K562 (cell line): ENCODE data around the gene EEFSEC. TPM values are rescaled to one million over a fixed set of nuclear protein-coding genes. Genes with fewer than 3 reads are reported as not detected.

ENCODE experiments used
- ATF1 ChIP-seq, 2 experiments: fragments of 450-650 bp in 1 of 2; IDR thresholded peaks; 2 replicates each; pipeline ENCODE4 v1.6.1; 2016; ENCODE audit warnings: missing compliant biosample characterization in 1 of 2, missing genetic modification characterization in 1 of 2
- GATA2 ChIP-seq: sonication (generic); formaldehyde crosslinking; IDR thresholded peaks from 2 replicates; pipeline ENCODE4 v1.4.0; 2020; ENCODE audit warnings: mild to moderate bottlenecking, missing genetic modification reagents
- HEY1 ChIP-seq: fragments of 250-450 bp; sonication (Bioruptor Pico); IDR thresholded peaks from 2 replicates; pipeline ENCODE4 v1.5.0; 2020; ENCODE audit warnings: mild to moderate bottlenecking, moderate library complexity, borderline replicate concordance
- MYC ChIP-seq, 2 experiments: fragments of 250-450 bp in 1 of 2; sonication (Bioruptor Pico) in 1 of 2; IDR thresholded peaks; 2 replicates each; pipeline versions ENCODE4 v1.5.1 to v1.6.1; 2012 to 2021; ENCODE audit warnings: low read depth in 2 of 2, borderline replicate concordance in 1 of 2, improper control_type of control experiment in 1 of 2, low read length in 1 of 2, mild to moderate bottlenecking in 1 of 2, moderate library complexity in 1 of 2
- NFIC ChIP-seq: fragments of 450-650 bp; IDR thresholded peaks from 2 replicates; pipeline ENCODE4 v1.6.1; 2017; ENCODE audit warnings: mild to moderate bottlenecking, inconsistent platforms
- NFRKB ChIP-seq: fragments of 450-650 bp; IDR thresholded peaks from 2 replicates; pipeline ENCODE4 v1.6.1; 2016; ENCODE audit warnings: low read depth
- PHF20 ChIP-seq: fragments of 450-650 bp; IDR thresholded peaks from 2 replicates; pipeline ENCODE4 v1.6.1; 2018; ENCODE audit not compliant: partially characterized antibody
- POLR2H ChIP-seq: IDR thresholded peaks from 2 replicates; pipeline ENCODE4 v1.6.1; 2016; ENCODE audit warnings: missing genetic modification characterization, low read depth, mild to moderate bottlenecking, control low read depth, missing compliant biosample characterization, moderate library complexity
- RBM25 ChIP-seq: fragments of 200-400 bp; formaldehyde crosslinking; IDR thresholded peaks from 2 replicates; pipeline ENCODE4 v1.6.1; 2018; ENCODE audit warnings: low read length, low read depth, moderate library complexity; ENCODE audit not compliant: severe bottlenecking
- SMAD2 ChIP-seq: fragments of 150-350 bp; IDR thresholded peaks from 2 replicates; pipeline ENCODE4 v1.6.1; 2014; ENCODE audit warnings: low read depth, mild to moderate bottlenecking, low read length
- SMAD4 ChIP-seq: fragments of 250-450 bp; sonication (Bioruptor Pico); conservative IDR thresholded peaks from 2 replicates; pipeline ENCODE4 v1.8.0; 2021; ENCODE audit warnings: inconsistent platforms, mild to moderate bottlenecking, moderate library complexity
- ZKSCAN1 ChIP-seq: fragments of 150-350 bp; IDR thresholded peaks from 2 replicates; pipeline ENCODE4 v1.6.1; 2016; ENCODE audit warnings: low read depth, low read length
- ZNF140 ChIP-seq: fragments of 250-450 bp; sonication (Bioruptor Pico); IDR thresholded peaks from 2 replicates; pipeline ENCODE4 v1.8.0; 2021; ENCODE audit warnings: moderate library complexity, mild to moderate bottlenecking, inconsistent platforms
- ZNF212 ChIP-seq: fragments of 450-650 bp; formaldehyde crosslinking; IDR thresholded peaks from 2 replicates; pipeline ENCODE4 v1.4.0; 2020; ENCODE audit warnings: mild to moderate bottlenecking
- ZNF274 ChIP-seq: IDR thresholded peaks from 2 replicates; pipeline ENCODE4 v1.6.1; 2011; ENCODE audit warnings: low read depth, mild to moderate bottlenecking, low read length, moderate library complexity, borderline replicate concordance
- ZNF551 ChIP-seq: fragments of 250-450 bp; sonication (Bioruptor Pico); IDR thresholded peaks from 2 replicates; pipeline ENCODE4 v1.5.0; 2021; ENCODE audit warnings: mild to moderate bottlenecking, moderate library complexity
- ZNF561 ChIP-seq: fragments of 450-650 bp; formaldehyde crosslinking; conservative IDR thresholded peaks from 2 replicates; pipeline ENCODE4 v1.4.0; 2020; ENCODE audit warnings: mild to moderate bottlenecking, moderate library complexity
- polyA plus RNA-seq, 8 experiments: library from polyadenylated mRNA; depleted of rRNA in 4 of 8; stranded (reverse) in 5 of 8; unstranded in 3 of 8; fragments of >200 nt; fragmentation: Nextera tagmentation in 2 of 8; fragmentation: Illumina TruSeq in 1 of 8; extraction: Ambion mirVana in 2 of 8; extraction: Trizol in 1 of 8; gene quantifications; 2 replicates each; pipeline versions ENCODE4 v1.2.1 to v1.2.3, GENCODE V29; 2011 to 2014; ENCODE audit warnings: inconsistent platforms in 1 of 8, missing spikeins in 1 of 8
- total RNA-seq, 7 experiments: library from RNA; depleted of rRNA in 6 of 7; stranded (reverse); fragments of >200 nt in 6 of 7; fragmentation: Illumina TruSeq in 2 of 7; extraction: Trizol in 2 of 7; gene quantifications; 2 replicates each; pipeline versions ENCODE4 v1.2.1 to v1.2.3, GENCODE V29; 2011 to 2021; ENCODE audit warnings: low replicate concordance in 1 of 7
- TF ChIP-seq, protein P1 (sequence below), 2 experiments: IDR thresholded peaks in 1 of 2; conservative IDR thresholded peaks in 1 of 2; 2 replicates each; pipeline ENCODE4 v1.6.1; 2016; ENCODE audit warnings: low read depth in 2 of 2, mild to moderate bottlenecking in 1 of 2, missing compliant biosample characterization in 1 of 2, missing genetic modification characterization in 1 of 2, moderate library complexity in 1 of 2
- TF ChIP-seq, protein P2 (sequence below): fragments of 200-800 bp; sonication (Bioruptor generic); IDR thresholded peaks from 2 replicates; pipeline ENCODE4 v1.6.1; 2017; ENCODE audit warnings: missing genetic modification characterization, missing compliant biosample characterization
- TF ChIP-seq, protein P3 (sequence below): fragments of 150-350 bp; conservative IDR thresholded peaks from 2 replicates; pipeline ENCODE4 v1.6.1; 2014; ENCODE audit warnings: low read length

Gene EEFSEC
- total and polyA plus RNA-seq, 9 of the 15 experiments (the other 6 are each of a cell fraction or from before 2014, with no cell fraction given): 0.35 to 11.8 (median 7.7) TPM

GRCh38 chr3:128153156-128154041 lies at the start of gene EEFSEC (continued):
- peak; percentile 83 for TF ChIP-seq MYC (IDR thresholded peaks at IDR 0.05; ENCODE audit: low read depth, low read length)
- TF ChIP-seq MYC (CRISPR knock-in tag; IDR thresholded peaks at IDR 0.05; ENCODE audit: borderline replicate concordance, low read depth): no peak
- no peak for TF ChIP-seq ZNF561 (CRISPR knock-in tag)
- TF ChIP-seq HEY1 (CRISPR knock-in tag): no peak
- peak; percentile 32 for TF ChIP-seq SMAD4 (CRISPR knock-in tag)
- TF ChIP-seq RBM25: no peak
- TF ChIP-seq ZNF140 (CRISPR knock-in tag): no peak
- no peak for TF ChIP-seq GATA2 (CRISPR knock-in tag)
- TF ChIP-seq, protein P1, sequence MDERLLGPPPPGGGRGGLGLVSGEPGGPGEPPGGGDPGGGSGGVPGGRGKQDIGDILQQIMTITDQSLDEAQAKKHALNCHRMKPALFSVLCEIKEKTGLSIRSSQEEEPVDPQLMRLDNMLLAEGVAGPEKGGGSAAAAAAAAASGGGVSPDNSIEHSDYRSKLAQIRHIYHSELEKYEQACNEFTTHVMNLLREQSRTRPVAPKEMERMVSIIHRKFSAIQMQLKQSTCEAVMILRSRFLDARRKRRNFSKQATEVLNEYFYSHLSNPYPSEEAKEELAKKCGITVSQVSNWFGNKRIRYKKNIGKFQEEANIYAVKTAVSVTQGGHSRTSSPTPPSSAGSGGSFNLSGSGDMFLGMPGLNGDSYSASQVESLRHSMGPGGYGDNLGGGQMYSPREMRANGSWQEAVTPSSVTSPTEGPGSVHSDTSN (CRISPR knock-in tag; IDR thresholded peaks at IDR 0.05; ENCODE audit: low read depth): no peak
- TF ChIP-seq, protein P1 (tag; conservative IDR thresholded peaks at IDR 0.05; ENCODE audit: low read depth): no peak
- no peak for TF ChIP-seq ZNF212
- TF ChIP-seq PHF20: peak; percentile 69
- TF ChIP-seq NFRKB: 0 out of 2 replicates have a peak, but pooled peaks have one; percentile 41
- TF ChIP-seq NFIC: peak; percentile 48; the same call in 1 of the 2 replicates
- no peak for TF ChIP-seq ZNF274
- no peak for TF ChIP-seq ZKSCAN1
- no peak for TF ChIP-seq ZNF551 (CRISPR knock-in tag)
- no peak for TF ChIP-seq ATF1 (CRISPR knock-in tag; IDR thresholded peaks at IDR 0.05)
- peak; percentile 46 for TF ChIP-seq ATF1 (tag; IDR thresholded peaks at IDR 0.05)
- peak; percentile 30; the same call in 1 of the 2 replicates for TF ChIP-seq POLR2H (tag)
- TF ChIP-seq SMAD2: no peak
- TF ChIP-seq, protein P2, sequence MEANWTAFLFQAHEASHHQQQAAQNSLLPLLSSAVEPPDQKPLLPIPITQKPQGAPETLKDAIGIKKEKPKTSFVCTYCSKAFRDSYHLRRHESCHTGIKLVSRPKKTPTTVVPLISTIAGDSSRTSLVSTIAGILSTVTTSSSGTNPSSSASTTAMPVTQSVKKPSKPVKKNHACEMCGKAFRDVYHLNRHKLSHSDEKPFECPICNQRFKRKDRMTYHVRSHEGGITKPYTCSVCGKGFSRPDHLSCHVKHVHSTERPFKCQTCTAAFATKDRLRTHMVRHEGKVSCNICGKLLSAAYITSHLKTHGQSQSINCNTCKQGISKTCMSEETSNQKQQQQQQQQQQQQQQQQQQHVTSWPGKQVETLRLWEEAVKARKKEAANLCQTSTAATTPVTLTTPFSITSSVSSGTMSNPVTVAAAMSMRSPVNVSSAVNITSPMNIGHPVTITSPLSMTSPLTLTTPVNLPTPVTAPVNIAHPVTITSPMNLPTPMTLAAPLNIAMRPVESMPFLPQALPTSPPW (CRISPR knock-in tag): no peak; the same call in 1 of the 2 replicates
- TF ChIP-seq, protein P3, sequence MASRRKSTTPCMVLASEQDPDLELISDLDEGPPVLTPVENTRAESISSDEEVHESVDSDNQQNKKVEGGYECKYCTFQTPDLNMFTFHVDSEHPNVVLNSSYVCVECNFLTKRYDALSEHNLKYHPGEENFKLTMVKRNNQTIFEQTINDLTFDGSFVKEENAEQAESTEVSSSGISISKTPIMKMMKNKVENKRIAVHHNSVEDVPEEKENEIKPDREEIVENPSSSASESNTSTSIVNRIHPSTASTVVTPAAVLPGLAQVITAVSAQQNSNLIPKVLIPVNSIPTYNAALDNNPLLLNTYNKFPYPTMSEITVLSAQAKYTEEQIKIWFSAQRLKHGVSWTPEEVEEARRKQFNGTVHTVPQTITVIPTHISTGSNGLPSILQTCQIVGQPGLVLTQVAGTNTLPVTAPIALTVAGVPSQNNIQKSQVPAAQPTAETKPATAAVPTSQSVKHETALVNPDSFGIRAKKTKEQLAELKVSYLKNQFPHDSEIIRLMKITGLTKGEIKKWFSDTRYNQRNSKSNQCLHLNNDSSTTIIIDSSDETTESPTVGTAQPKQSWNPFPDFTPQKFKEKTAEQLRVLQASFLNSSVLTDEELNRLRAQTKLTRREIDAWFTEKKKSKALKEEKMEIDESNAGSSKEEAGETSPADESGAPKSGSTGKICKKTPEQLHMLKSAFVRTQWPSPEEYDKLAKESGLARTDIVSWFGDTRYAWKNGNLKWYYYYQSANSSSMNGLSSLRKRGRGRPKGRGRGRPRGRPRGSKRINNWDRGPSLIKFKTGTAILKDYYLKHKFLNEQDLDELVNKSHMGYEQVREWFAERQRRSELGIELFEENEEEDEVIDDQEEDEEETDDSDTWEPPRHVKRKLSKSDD: no peak
